Suprapubic skin (tissue), 4 donors: ENCODE measurements around the gene KLHL29. TPM values are rescaled to one million over a fixed set of nuclear protein-coding genes. Genes with fewer than 3 reads are reported as not detected.

ENCODE experiments used
- DNase-seq, 2 donors: peaks; one replicate each; pipeline ENCODE4 v3.0.0-alpha.2; 2019; ENCODE audit warnings: low spot score in 2 of 2
- H3K27ac ChIP-seq: fragments of 200-600 bp; sonication (generic); one replicate; pipeline ENCODE4 v1.5.1; 2019
- H3K27me3 ChIP-seq: fragments of 200-600 bp; sonication (generic); one replicate; pipeline ENCODE4 v1.5.1; 2019
- H3K36me3 ChIP-seq: fragments of 200-600 bp; sonication (generic); one replicate; pipeline ENCODE4 v1.5.1; 2019
- H3K4me1 ChIP-seq: fragments of 200-600 bp; sonication (generic); one replicate; pipeline ENCODE4 v1.5.1; 2019
- H3K4me3 ChIP-seq: fragments of 200-600 bp; sonication (generic); one replicate; pipeline ENCODE4 v1.5.1; 2019; ENCODE audit warnings: mild to moderate bottlenecking
- H3K9me3 ChIP-seq: fragments of 200-600 bp; sonication (generic); one replicate; pipeline ENCODE4 v1.5.1; 2019
- CTCF ChIP-seq, 2 donors: fragments of 200-600 bp in 1 of 2; fragments of 450-650 bp in 1 of 2; sonication (generic) in 1 of 2; IDR thresholded peaks; one replicate each; pipeline ENCODE4 v1.5.1; 2016 to 2019; ENCODE audit warnings: antibody characterized with exemption in 2 of 2, mild to moderate bottlenecking in 1 of 2, moderate library complexity in 1 of 2
- EP300 ChIP-seq: sonication (generic); formaldehyde crosslinking; IDR thresholded peaks from one replicate; pipeline ENCODE4 v1.6.1; 2017; ENCODE audit warnings: antibody characterized with exemption
- POLR2A ChIP-seq, 2 donors: fragments of 450-650 bp; IDR thresholded peaks; one replicate each; pipeline ENCODE4 v1.6.1; 2017; ENCODE audit warnings: antibody characterized with exemption in 2 of 2, mild to moderate bottlenecking in 2 of 2, moderate library complexity in 2 of 2
- POLR2AphosphoS5 ChIP-seq, 3 donors: sonication (generic); formaldehyde crosslinking; IDR thresholded peaks; one replicate each; pipeline ENCODE4 v1.6.1; 2017; ENCODE audit warnings: antibody characterized with exemption in 3 of 3
- WGBS: methylation state at CpG from one replicate; pipeline ENCODE4 v1.1.5; 2018; 5-methylcytosine and 5-hydroxymethylcytosine counted together
- total RNA-seq, 4 donors: library from RNA; depleted of rRNA; stranded (reverse); fragments of >200 nt; gene quantifications; one replicate each; pipeline ENCODE4 v1.1.0, GENCODE V29; 2016

KLHL29 gene
- total RNA-seq, 4 donors from 2014 or later: 17.1 to 30.8 (median 20.7) TPM

GRCh38 chr2:23703583-23704385 lies 318.8 kb downstream of the KLHL29 start:
- Histone ChIP-seq H3K4me3 (no peak overlapping the region), H3K9me3 (no peaks in the 10 kb centered on the region), H3K36me3 (peaks cover 65% of the 10 kb centered on the region), H3K27me3 (no peaks in the 10 kb centered on the region), H3K4me1 (no peaks in the 10 kb centered on the region), H3K27ac (no peak overlapping the region)
- DNase-seq: peak in 1 of 2 donors; percentile 54
- WGBS: 83% methylated on average over 16 of the region's 16 CpGs
- TF ChIP-seq EP300 (no peak), CTCF (IDR thresholded peaks at IDR 0.05) (no peak), POLR2AphosphoS5 (IDR thresholded peaks at IDR 0.05) (no peak), POLR2A (IDR thresholded peaks at IDR 0.05) (no peak)

GRCh38 chr2:23705771-23706612 lies 321.0 kb downstream of the KLHL29 start:
- peaks cover 63% of the 10 kb centered on the region for H3K36me3 ChIP-seq
- no peaks in the 10 kb centered on the region for H3K4me1 ChIP-seq
- DNase-seq: no peak
- WGBS: 94% methylated on average over 18 of the region's 18 CpGs
- H3K27me3 ChIP-seq: no peaks in the 10 kb centered on the region
- H3K27ac ChIP-seq: no peak overlapping the region
- no peak for TF ChIP-seq CTCF (IDR thresholded peaks at IDR 0.05)
- TF ChIP-seq EP300: no peak
- no peak for TF ChIP-seq POLR2A (IDR thresholded peaks at IDR 0.05)
- TF ChIP-seq POLR2AphosphoS5 (IDR thresholded peaks at IDR 0.05): no peak
- H3K4me3 ChIP-seq: no peak overlapping the region
- H3K9me3 ChIP-seq: no peaks in the 10 kb centered on the region

- WGBS: 87% methylated on average over 18 of the region's 18 CpGs
- TF ChIP-seq POLR2A (IDR thresholded peaks at IDR 0.05) (no peak), POLR2AphosphoS5 (IDR thresholded peaks at IDR 0.05) (no peak), EP300 (no peak), CTCF (IDR thresholded peaks at IDR 0.05) (no peak)
- peaks cover 63% of the 10 kb centered on the region for H3K36me3 ChIP-seq
- no peak overlapping the region for H3K27ac ChIP-seq
- H3K27me3 ChIP-seq: no peaks in the 10 kb centered on the region
- DNase-seq: no peak
- no peaks in the 10 kb centered on the region for H3K9me3 ChIP-seq
- H3K4me1 ChIP-seq: no peaks in the 10 kb centered on the region
- no peak overlapping the region for H3K4me3 ChIP-seq
Observed at GRCh38 chr2:23706613-23707078, 321.7 kb downstream of the KLHL29 start.

GRCh38 chr2:23707096-23707495 lies 322.1 kb downstream of the KLHL29 start:
- 86% methylated on average over 9 of the region's 9 CpGs for WGBS
- Histone ChIP-seq H3K9me3 (no peaks in the 10 kb centered on the region), H3K4me3 (no peak overlapping the region), H3K4me1 (no peaks in the 10 kb centered on the region), H3K27ac (no peak overlapping the region), H3K36me3 (peaks cover 63% of the 10 kb centered on the region), H3K27me3 (no peaks in the 10 kb centered on the region)
- no peak for DNase-seq
- TF ChIP-seq POLR2A (IDR thresholded peaks at IDR 0.05) (no peak), EP300 (no peak), CTCF (IDR thresholded peaks at IDR 0.05) (no peak), POLR2AphosphoS5 (IDR thresholded peaks at IDR 0.05) (no peak)

GRCh38 chr2:23708771-23709170 lies 323.8 kb downstream of the KLHL29 start:
- H3K27ac ChIP-seq: no peak overlapping the region
- no peaks in the 10 kb centered on the region for H3K27me3 ChIP-seq
- no peaks in the 10 kb centered on the region for H3K4me1 ChIP-seq
- TF ChIP-seq EP300: no peak
- TF ChIP-seq CTCF (IDR thresholded peaks at IDR 0.05): no peak
- no peak for TF ChIP-seq POLR2A (IDR thresholded peaks at IDR 0.05)
- TF ChIP-seq POLR2AphosphoS5 (IDR thresholded peaks at IDR 0.05): no peak
- no peaks in the 10 kb centered on the region for H3K9me3 ChIP-seq
- H3K36me3 ChIP-seq: peaks cover 52% of the 10 kb centered on the region
- H3K4me3 ChIP-seq: no peak overlapping the region
- DNase-seq: no peak
- WGBS: 96% methylated on average over 6 of the region's 6 CpGs
